Measurements from ENCODE around the gene IL9. TPM values are rescaled to one million over a fixed set of nuclear protein-coding genes. Genes with fewer than 3 reads are reported as not detected.

Gene IL9
- total and polyA plus RNA-seq, 2 donors (not counting 1 experiment from before 2014, with no cell fraction given), result not detected

DNA sequence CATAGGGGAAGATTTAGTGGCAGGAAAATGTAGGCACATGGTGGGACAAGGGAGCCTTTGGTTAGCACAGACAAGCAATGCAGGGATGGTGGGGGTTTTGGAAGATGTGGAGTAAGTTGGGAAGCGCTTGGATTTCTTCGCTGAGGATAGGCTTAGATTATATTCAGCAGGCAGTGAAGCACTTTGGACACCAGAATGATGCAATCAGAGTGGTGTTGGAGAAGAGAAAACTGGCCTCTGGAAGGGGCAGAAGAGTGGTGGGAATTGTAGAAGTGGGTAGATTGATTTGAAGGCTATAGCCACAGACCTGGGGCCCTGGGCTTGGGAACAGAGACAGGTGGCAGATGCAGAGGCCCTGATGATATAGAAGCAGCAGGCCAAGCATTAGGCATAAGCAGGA is 32.9 kb downstream of the IL9 start:
- H2AFZ ChIP-seq (ENCODE audit: low read length), result no peak overlapping the region
- no peaks in the 10 kb centered on the region for H3K9me3 ChIP-seq (ENCODE audit: control insufficient read depth, insufficient read depth, low read depth, low read length)
- no peaks in the 10 kb centered on the region for H3K36me3 ChIP-seq (ENCODE audit: control insufficient read depth, insufficient read depth, low read length)
- no peaks in the 10 kb centered on the region for H4K20me1 ChIP-seq (ENCODE audit: control insufficient read depth, extremely low read depth, insufficient read depth, low read length)
- no peak for TF ChIP-seq EZH2 (IDR thresholded peaks at IDR 0.05; ENCODE audit: low read length, missing control alignments)
- TF ChIP-seq CTCF (conservative IDR thresholded peaks at IDR 0.05 in 1 of 2, IDR thresholded peaks at IDR 0.05 in 1 of 2; ENCODE audit: low read depth in 1 of 2, low read length in 2 of 2), result no peak
- no peaks in the 10 kb centered on the region for H3K79me2 ChIP-seq (ENCODE audit: control insufficient read depth, insufficient read depth, low read length)
- H3K9ac ChIP-seq (ENCODE audit: insufficient read depth, low read length), result no peak overlapping the region
- H3K4me3 ChIP-seq (replicated peaks in 1 of 4; ENCODE audit: control extremely low read depth in 1 of 4, insufficient read depth in 1 of 4, low read depth in 3 of 4, low read length in 4 of 4), result no peak overlapping the region
- H3K27ac ChIP-seq (ENCODE audit: insufficient read depth, low read length), result no peak overlapping the region
- no peak for DNase-seq (ENCODE audit: low read depth in 2 of 2)
- no peaks in the 10 kb centered on the region for H3K4me1 ChIP-seq (ENCODE audit: control insufficient read depth, extremely low read depth, insufficient read depth, low read length)
- H3K27me3 ChIP-seq (ENCODE audit: control insufficient read depth, insufficient read depth, low read length), result no peaks in the 10 kb centered on the region
- H3K4me2 ChIP-seq (ENCODE audit: extremely low read depth, insufficient read depth, low read length), result no peak overlapping the region

- H2AFZ ChIP-seq (ENCODE audit: low read length), result no peak overlapping the region
- H3K4me2 ChIP-seq (ENCODE audit: extremely low read depth, insufficient read depth, low read length), result no peak overlapping the region
These were observed 33.6 kb downstream of the IL9 start for GRCh38 chr5:135862086-135862485.

GRCh38 chr5:135861641-135862040 is 34.0 kb downstream of the IL9 start:
- H4K20me1 ChIP-seq (ENCODE audit: control insufficient read depth, extremely low read depth, insufficient read depth, low read length), result no peaks in the 10 kb centered on the region
- no peak overlapping the region for H3K4me3 ChIP-seq (replicated peaks in 1 of 4; ENCODE audit: control extremely low read depth in 1 of 4, insufficient read depth in 1 of 4, low read depth in 3 of 4, low read length in 4 of 4)
- DNase-seq (ENCODE audit: low read depth in 2 of 2), result no peak
- no peaks in the 10 kb centered on the region for H3K79me2 ChIP-seq (ENCODE audit: control insufficient read depth, insufficient read depth, low read length)
- no peaks in the 10 kb centered on the region for H3K4me1 ChIP-seq (ENCODE audit: control insufficient read depth, extremely low read depth, insufficient read depth, low read length)
- H3K27me3 ChIP-seq (ENCODE audit: control insufficient read depth, insufficient read depth, low read length), result no peaks in the 10 kb centered on the region
- H3K36me3 ChIP-seq (ENCODE audit: control insufficient read depth, insufficient read depth, low read length), result no peaks in the 10 kb centered on the region
- no peak overlapping the region for H2AFZ ChIP-seq (ENCODE audit: low read length)
- H3K9me3 ChIP-seq (ENCODE audit: control insufficient read depth, insufficient read depth, low read depth, low read length), result no peaks in the 10 kb centered on the region
- H3K9ac ChIP-seq (ENCODE audit: insufficient read depth, low read length), result no peak overlapping the region
- TF ChIP-seq CTCF (conservative IDR thresholded peaks at IDR 0.05 in 1 of 2, IDR thresholded peaks at IDR 0.05 in 1 of 2; ENCODE audit: low read depth in 1 of 2, low read length in 2 of 2) (no peak), EZH2 (IDR thresholded peaks at IDR 0.05; ENCODE audit: low read length, missing control alignments) (no peak)
- no peak overlapping the region for H3K4me2 ChIP-seq (ENCODE audit: extremely low read depth, insufficient read depth, low read length)
- no peak overlapping the region for H3K27ac ChIP-seq (ENCODE audit: insufficient read depth, low read length)

More at GRCh38 chr5:135862086-135862485, 33.6 kb downstream of the IL9 start:
- Histone ChIP-seq H3K9ac (ENCODE audit: insufficient read depth, low read length) (no peak overlapping the region), H3K27ac (ENCODE audit: insufficient read depth, low read length) (no peak overlapping the region), H3K9me3 (ENCODE audit: control insufficient read depth, insufficient read depth, low read depth, low read length) (no peaks in the 10 kb centered on the region), H3K79me2 (ENCODE audit: control insufficient read depth, insufficient read depth, low read length) (no peaks in the 10 kb centered on the region), H3K4me1 (ENCODE audit: control insufficient read depth, extremely low read depth, insufficient read depth, low read length) (no peaks in the 10 kb centered on the region), H3K36me3 (ENCODE audit: control insufficient read depth, insufficient read depth, low read length) (no peaks in the 10 kb centered on the region), H3K27me3 (ENCODE audit: control insufficient read depth, insufficient read depth, low read length) (no peaks in the 10 kb centered on the region), H4K20me1 (ENCODE audit: control insufficient read depth, extremely low read depth, insufficient read depth, low read length) (no peaks in the 10 kb centered on the region), H3K4me3 (replicated peaks in 1 of 4; ENCODE audit: control extremely low read depth in 1 of 4, insufficient read depth in 1 of 4, low read depth in 3 of 4, low read length in 4 of 4) (no peak overlapping the region)
- DNase-seq (ENCODE audit: low read depth in 2 of 2), result no peak
- TF ChIP-seq CTCF (conservative IDR thresholded peaks at IDR 0.05 in 1 of 2, IDR thresholded peaks at IDR 0.05 in 1 of 2; ENCODE audit: low read depth in 1 of 2, low read length in 2 of 2), result no peak
- TF ChIP-seq EZH2 (IDR thresholded peaks at IDR 0.05; ENCODE audit: low read length, missing control alignments), result no peak

All from fibroblast of lung (primary cell).